ENCODE data around the gene GNB2.

GNB2 gene

DNA sequence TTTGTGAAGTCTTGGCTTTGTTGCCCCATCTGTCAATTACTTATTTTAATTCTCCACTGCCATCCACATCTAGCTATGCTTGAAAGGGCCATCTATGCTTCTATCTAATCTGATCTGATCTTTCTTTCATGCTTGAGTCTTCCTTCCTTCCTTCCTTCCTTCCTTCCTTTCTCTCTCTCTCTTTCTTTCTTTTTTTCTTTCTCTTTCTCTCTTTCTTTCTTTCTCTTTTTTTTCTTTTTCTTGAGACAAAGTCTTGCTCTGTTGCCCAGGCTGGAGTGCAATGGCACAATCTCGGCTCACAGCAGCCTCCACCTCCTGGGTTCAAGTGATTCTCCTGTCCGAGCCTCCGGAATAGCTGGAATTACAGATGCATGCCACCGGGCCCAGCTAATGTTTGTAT, 43.5 kb upstream of the GNB2 start:
- no peak for DNase-seq (ENCODE audit: extremely low read depth, low read depth)
- H3K4me3 ChIP-seq (replicated peaks; ENCODE audit: low read depth, low read length), result no peak overlapping the region
- TF ChIP-seq, protein P1, sequence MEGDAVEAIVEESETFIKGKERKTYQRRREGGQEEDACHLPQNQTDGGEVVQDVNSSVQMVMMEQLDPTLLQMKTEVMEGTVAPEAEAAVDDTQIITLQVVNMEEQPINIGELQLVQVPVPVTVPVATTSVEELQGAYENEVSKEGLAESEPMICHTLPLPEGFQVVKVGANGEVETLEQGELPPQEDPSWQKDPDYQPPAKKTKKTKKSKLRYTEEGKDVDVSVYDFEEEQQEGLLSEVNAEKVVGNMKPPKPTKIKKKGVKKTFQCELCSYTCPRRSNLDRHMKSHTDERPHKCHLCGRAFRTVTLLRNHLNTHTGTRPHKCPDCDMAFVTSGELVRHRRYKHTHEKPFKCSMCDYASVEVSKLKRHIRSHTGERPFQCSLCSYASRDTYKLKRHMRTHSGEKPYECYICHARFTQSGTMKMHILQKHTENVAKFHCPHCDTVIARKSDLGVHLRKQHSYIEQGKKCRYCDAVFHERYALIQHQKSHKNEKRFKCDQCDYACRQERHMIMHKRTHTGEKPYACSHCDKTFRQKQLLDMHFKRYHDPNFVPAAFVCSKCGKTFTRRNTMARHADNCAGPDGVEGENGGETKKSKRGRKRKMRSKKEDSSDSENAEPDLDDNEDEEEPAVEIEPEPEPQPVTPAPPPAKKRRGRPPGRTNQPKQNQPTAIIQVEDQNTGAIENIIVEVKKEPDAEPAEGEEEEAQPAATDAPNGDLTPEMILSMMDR (IDR thresholded peaks at IDR 0.05; ENCODE audit: low read depth, low read length, missing control alignments), result no peak

DNA sequence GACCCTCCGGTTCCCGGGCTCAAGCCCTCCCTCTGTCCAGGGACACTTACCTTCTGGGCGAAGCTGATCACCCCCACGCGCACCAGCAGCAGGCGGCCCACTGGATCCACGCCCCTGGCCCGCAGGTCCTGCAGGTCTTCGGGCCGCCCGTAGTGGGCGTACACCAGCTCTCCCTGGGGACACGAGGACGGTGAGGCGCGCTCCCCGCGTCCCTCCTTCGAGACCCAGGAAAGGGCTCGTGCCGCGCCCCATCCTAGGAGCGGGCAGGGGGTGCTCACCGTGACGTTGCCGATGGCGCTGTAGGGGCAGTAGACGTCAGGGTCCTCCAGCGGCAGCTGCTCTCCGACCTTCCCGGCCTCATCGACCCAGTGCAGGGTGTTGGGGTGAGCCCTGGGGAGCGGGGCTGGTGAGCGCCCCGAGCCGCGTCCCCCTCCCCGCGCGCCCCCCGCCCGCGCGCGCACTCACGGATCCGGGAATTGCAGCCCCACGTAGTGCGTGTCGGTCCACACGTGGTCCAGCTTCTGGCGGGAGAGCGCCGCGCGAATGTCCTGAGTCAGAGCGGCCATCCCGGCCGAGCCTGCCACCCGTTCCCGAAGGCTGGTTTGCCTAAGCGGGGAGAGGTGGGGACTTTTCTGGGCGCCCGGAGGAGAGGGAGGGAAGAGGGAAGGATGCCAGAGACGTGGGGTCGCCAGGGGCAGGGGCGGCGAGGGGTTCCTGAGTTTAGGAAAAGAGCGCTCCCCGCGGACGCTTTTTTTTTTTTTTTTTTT, 40.4 kb upstream of the GNB2 start:
- DNase-seq (ENCODE audit: extremely low read depth, low read depth), result no peak
- TF ChIP-seq, protein P1 (IDR thresholded peaks at IDR 0.05; ENCODE audit: low read depth, low read length, missing control alignments), result peak; percentile 24
- peak overlapping the region; percentile 48 for H3K4me3 ChIP-seq (replicated peaks; ENCODE audit: low read depth, low read length)

DNA sequence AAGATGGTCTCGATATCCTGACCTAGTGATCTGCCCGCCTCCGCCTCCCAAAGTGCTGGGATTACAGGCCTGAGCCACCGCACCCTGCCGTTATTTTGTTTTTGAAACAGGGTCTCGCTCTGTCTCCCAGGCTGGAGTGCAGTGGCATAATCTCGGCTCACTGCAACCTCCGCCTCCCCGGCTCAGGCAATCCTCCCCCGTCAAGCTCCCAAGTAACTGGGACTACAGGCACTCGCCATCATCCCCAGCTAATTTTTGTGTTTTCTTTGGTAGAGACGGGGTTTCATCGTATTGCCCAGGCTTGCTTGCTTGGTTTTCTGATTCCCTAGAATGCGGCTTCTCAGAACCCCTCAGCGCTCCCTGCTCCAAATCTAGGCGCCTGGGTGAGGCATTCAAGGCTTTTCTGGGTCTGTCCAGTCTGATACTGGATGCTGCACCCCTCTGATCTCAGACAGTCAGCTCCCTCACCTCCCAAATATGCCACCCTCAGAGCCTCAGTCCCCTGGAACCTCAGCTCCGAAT, 33.5 kb upstream of the GNB2 start:
- TF ChIP-seq, protein P1 (IDR thresholded peaks at IDR 0.05; ENCODE audit: low read depth, low read length, missing control alignments), result no peak
- no peak for DNase-seq (ENCODE audit: extremely low read depth, low read depth)
- H3K4me3 ChIP-seq (replicated peaks; ENCODE audit: low read depth, low read length), result no peak overlapping the region

DNA sequence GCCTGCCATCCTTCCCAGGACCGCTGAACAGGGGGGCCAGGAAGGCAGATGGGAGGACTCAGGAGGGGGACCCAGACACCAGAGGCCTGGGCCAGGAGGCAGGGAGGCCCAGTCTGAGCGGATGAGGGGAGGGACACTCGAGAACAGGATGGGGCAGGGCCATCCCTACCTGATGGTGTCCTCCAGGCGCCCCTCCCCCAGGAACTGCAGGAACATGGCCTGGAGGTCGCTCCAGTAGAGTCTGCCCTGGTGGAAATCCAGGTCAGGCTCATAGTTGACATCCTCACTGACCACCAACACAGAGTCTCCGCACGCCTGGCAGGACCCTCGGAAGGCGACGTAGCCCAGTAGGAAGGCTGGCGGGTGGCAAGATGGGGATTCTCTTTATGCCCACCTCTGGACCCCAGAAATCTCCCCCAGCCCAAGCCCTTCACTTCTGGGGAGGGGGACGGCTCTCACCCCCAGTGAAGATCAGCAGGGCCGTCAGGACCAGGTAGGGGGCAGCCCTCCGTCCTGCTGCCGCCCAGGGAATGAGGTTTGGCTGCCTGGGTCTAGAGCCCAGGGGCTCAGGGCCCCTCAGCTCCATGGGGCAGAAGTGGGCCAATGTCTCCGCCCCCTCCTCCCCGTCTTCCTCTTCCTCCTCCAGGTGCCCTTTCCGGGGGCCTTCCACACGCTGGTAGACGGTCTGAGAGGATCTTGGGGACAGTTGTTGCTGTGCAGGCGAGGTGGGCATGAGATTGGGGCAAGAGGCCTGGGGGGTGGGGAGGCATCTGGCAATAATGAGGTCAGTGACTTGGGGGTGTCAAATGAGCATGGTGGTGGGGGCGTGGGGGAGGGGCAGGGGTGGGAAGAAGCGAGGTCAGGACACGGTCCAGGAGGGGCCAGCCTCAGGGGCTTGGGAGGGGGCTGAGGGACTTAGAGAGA, 32.8 kb upstream of the GNB2 start:
- DNase-seq (ENCODE audit: extremely low read depth, low read depth), result no peak
- H3K4me3 ChIP-seq (replicated peaks; ENCODE audit: low read depth, low read length), result no peak overlapping the region
- TF ChIP-seq, protein P1 (IDR thresholded peaks at IDR 0.05; ENCODE audit: low read depth, low read length, missing control alignments), result no peak

DNA sequence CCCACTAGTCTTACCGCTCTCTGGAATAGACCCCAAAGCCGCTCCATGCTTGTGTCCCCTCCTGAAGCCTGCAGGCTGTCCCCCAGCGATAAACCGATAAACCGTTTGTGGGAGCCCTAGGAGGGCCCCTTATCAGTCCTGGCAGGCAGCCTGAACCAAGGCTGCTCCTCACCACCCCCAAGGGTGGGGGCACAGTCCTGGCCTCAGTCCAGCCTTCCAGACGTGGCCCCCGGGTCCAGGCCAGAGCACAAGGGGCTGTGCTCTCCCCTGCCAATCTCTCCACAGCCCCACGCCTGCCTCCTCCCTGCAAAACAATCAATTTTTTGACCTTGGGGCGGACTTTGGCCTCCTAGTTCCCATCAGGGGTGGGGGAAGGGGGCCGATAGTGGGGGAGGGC, 32.1 kb upstream of the GNB2 start, which contains the start of gene TFR2:
TFR2 (minus strand) TSS at position 90 of the 397 bp plus-strand sequence; CDS start at position 47, 43 bp downstream.
- no peak within 1 kb of the TSS for H3K4me3 ChIP-seq (replicated peaks; ENCODE audit: low read depth, low read length)
- TF ChIP-seq, protein P1 (IDR thresholded peaks at IDR 0.05; ENCODE audit: low read depth, low read length, missing control alignments), result no peak
- DNase-seq (ENCODE audit: extremely low read depth, low read depth), result no peak

DNA sequence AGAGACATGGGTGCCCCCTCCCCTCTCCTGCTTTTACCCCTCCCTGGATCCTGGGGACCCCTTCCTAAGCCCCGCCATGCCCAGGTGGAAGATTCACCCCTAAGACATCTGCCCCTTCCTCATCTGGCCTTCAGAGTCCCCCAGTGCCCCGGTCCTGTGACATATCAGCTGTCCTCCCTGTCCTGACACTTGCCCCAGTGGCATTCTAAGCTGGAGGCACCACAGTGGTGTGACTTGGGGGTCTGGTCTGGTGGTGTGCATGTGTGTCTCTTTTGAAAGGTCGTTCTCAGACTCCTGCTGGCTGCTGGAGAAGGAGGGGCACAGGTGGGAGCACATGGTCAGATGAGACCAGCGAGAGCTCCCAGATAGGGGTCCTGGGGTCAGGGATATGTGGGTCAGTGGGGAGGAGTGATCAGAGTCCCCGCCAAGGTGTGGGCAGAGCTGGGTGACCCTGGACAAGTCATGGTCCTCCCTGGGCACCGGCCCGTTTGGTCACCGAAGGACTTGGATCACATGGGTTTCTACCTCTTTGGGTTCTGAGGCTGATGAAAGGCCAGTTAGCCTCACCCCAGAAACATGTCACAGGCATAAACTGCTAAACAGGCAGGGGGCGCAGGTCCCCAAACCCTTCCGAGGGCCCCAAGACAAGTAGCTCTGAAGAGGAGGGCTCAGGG, 31.5 kb upstream of the GNB2 start:
- no peak overlapping the region for H3K4me3 ChIP-seq (replicated peaks; ENCODE audit: low read depth, low read length)
- DNase-seq (ENCODE audit: extremely low read depth, low read depth), result no peak
- TF ChIP-seq, protein P1 (IDR thresholded peaks at IDR 0.05; ENCODE audit: low read depth, low read length, missing control alignments), result no peak
